H1 (cell line): Measurements from ENCODE around the gene RANBP2. TPM values are rescaled to one million over a fixed set of nuclear protein-coding genes. Genes with fewer than 3 reads are reported as not detected.

ENCODE experiments used
- ATF2 ChIP-seq: IDR thresholded peaks from 2 replicates; pipeline ENCODE4 v1.6.1; 2012; ENCODE audit warnings: low read length, inconsistent platforms
- RNF2 ChIP-seq: fragments of 200-900, 300-1000 bp; sonication (generic); IDR thresholded peaks from 2 replicates; pipeline ENCODE4 v1.7.1; 2016; ENCODE audit warnings: borderline replicate concordance, low read depth, mild to moderate bottlenecking, antibody characterized with exemption, low read length; ENCODE audit not compliant: poor library complexity, severe bottlenecking; ENCODE audit errors: missing control alignments
- SIX5 ChIP-seq: IDR thresholded peaks from 2 replicates; pipeline ENCODE4 v1.6.1; 2011; ENCODE audit warnings: mild to moderate bottlenecking, low read depth, low read length
- SP4 ChIP-seq: IDR thresholded peaks from 2 replicates; pipeline ENCODE4 v1.6.1; 2012; ENCODE audit warnings: low read length, inconsistent platforms
- SRF ChIP-seq: IDR thresholded peaks from 2 replicates; pipeline ENCODE4 v1.6.1; 2011; ENCODE audit warnings: mild to moderate bottlenecking, low read depth, low read length, moderate library complexity
- USF2 ChIP-seq: IDR thresholded peaks from 2 replicates; pipeline ENCODE4 v1.6.1; 2011; ENCODE audit warnings: low read length, improper control_type of control experiment
- polyA plus RNA-seq, 7 experiments: library from polyadenylated mRNA; depleted of rRNA in 3 of 7; stranded (reverse) in 5 of 7; unstranded in 2 of 7; fragments of >200 nt in 5 of 7; fragments of 200-250 nt in 2 of 7; gene quantifications; 1 replicate in 5 of 7; 2 replicates in 1 of 7; 4 replicates in 1 of 7; pipeline versions ENCODE4 v1.2.1 to v1.2.3, GENCODE V29; 2011 to 2013; ENCODE audit warnings: missing spikeins in 2 of 7, mixed read lengths in 2 of 7
- total RNA-seq: library from RNA; stranded (reverse); fragmentation: NEBNext Ultra II Directional; extraction: Animal tissue kit (Norgen Biotek cat#: 25700); gene quantifications from 2 replicates; pipeline ENCODE4 v1.2.1, GENCODE V29; 2021

Gene RANBP2
- total and polyA plus RNA-seq, 2 of the 8 experiments (the other 6 are each of a cell fraction or from before 2014, with no cell fraction given), result 8.2 to 95.9 TPM

- TF ChIP-seq RNF2, result no peak
- TF ChIP-seq ATF2, result no peak
- no peak for TF ChIP-seq USF2
- no peak for TF ChIP-seq SIX5
- TF ChIP-seq SRF, result no peak
- no peak for TF ChIP-seq SP4
These were observed 17.5 kb upstream of the RANBP2 start (continued) for GRCh38 chr2:108701806-108702205.
